ENCODE measurements around the gene LYRM4.

DNA sequence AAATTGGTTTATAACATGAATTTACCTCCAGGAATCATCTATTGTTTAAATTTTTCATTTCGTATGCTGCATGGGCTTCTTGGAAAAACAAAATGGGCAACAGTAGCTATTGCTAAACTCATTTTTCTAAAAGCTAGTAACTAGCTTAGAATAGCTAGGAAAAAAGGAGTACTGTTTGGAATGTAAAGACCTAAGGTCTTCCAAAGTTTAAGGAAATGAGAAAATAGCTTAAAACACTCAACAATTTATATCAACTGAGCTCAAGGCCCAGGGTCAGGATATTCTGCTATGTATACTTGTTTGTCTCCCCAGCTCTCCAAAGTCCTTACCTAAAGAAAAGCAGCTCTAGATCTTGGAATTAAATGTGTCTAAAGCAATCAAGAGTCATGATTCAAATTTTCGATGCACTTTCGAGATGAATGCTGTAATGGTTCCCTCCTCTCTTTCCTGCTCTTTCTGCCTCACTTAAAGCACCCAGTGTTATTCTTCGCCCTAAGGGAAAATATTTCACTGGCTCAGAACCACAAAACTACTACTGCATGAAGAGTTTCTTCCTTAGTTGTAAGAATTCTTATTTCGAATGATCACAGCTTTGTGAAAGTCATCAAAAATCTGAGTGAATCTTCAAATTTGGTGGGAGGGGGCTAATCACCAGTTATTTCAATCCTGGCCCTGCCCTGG, 41.6 kb downstream of the LYRM4 start:
- TF ChIP-seq, protein P1, sequence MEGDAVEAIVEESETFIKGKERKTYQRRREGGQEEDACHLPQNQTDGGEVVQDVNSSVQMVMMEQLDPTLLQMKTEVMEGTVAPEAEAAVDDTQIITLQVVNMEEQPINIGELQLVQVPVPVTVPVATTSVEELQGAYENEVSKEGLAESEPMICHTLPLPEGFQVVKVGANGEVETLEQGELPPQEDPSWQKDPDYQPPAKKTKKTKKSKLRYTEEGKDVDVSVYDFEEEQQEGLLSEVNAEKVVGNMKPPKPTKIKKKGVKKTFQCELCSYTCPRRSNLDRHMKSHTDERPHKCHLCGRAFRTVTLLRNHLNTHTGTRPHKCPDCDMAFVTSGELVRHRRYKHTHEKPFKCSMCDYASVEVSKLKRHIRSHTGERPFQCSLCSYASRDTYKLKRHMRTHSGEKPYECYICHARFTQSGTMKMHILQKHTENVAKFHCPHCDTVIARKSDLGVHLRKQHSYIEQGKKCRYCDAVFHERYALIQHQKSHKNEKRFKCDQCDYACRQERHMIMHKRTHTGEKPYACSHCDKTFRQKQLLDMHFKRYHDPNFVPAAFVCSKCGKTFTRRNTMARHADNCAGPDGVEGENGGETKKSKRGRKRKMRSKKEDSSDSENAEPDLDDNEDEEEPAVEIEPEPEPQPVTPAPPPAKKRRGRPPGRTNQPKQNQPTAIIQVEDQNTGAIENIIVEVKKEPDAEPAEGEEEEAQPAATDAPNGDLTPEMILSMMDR (IDR thresholded peaks at IDR 0.05; ENCODE audit: low read length), result no peak
- TF ChIP-seq EZH2 (IDR thresholded peaks at IDR 0.05; ENCODE audit: borderline replicate concordance, low read length), result no peak

Measured in OCI-LY1 (cell line).